ENCODE data around the gene DCK. TPM values are rescaled to one million over a fixed set of nuclear protein-coding genes. Genes with fewer than 3 reads are reported as not detected.
"Not testable (repeated sequence)": the region's sequence is repeated elsewhere in the genome, so short reads cannot be mapped to it uniquely, and the experiment has no call there.

Gene DCK
- polyA plus RNA-seq, 2 donors = 3.1 to 8.0 TPM

GRCh38 chr4:70997036-70997435, 3.6 kb downstream of the DCK start:
- no peaks in the 10 kb centered on the region for H3K9me3 ChIP-seq (ENCODE audit: control insufficient read depth in 2 of 2, insufficient read depth in 1 of 2, low read depth in 1 of 2, low read length in 1 of 2)
- no peaks in the 10 kb centered on the region for H3K36me3 ChIP-seq (ENCODE audit: control insufficient read depth in 2 of 2, insufficient read depth in 2 of 2, low read length in 1 of 2)
- no peak overlapping the region for H3K4me3 ChIP-seq (ENCODE audit: low read depth in 1 of 2, low read length in 2 of 2)
- no peak overlapping the region for H3K27ac ChIP-seq (ENCODE audit: low read depth in 2 of 2, low read length in 1 of 2)
- 75 to 81% methylated on average over 1 of the region's 1 CpG for WGBS, 2 donors
- no peaks in the 10 kb centered on the region for H3K4me1 ChIP-seq (ENCODE audit: control insufficient read depth in 2 of 2, insufficient read depth in 2 of 2, low read length in 1 of 2)
- H3K27me3 ChIP-seq (ENCODE audit: control insufficient read depth in 1 of 2, insufficient read depth in 2 of 2, low read length in 2 of 2) = no peaks in the 10 kb centered on the region

- Histone ChIP-seq H3K36me3 (ENCODE audit: control insufficient read depth in 2 of 2, insufficient read depth in 2 of 2, low read length in 1 of 2) (no peaks in the 10 kb centered on the region), H3K27ac (ENCODE audit: low read depth in 2 of 2, low read length in 1 of 2) (no peak overlapping the region), H3K27me3 (ENCODE audit: control insufficient read depth in 1 of 2, insufficient read depth in 2 of 2, low read length in 2 of 2) (no peaks in the 10 kb centered on the region), H3K4me3 (ENCODE audit: low read depth in 1 of 2, low read length in 2 of 2) (no peak overlapping the region), H3K4me1 (ENCODE audit: control insufficient read depth in 2 of 2, insufficient read depth in 2 of 2, low read length in 1 of 2) (no peaks in the 10 kb centered on the region), H3K9me3 (ENCODE audit: control insufficient read depth in 2 of 2, insufficient read depth in 1 of 2, low read depth in 1 of 2, low read length in 1 of 2) (no peaks in the 10 kb centered on the region)
- WGBS, 2 donors = 51 to 54% methylated on average over 2 of the region's 2 CpGs
These were observed 4.1 kb downstream of the DCK start for GRCh38 chr4:70997546-70997945.

- H3K27me3 ChIP-seq (ENCODE audit: control insufficient read depth in 1 of 2, insufficient read depth in 2 of 2, low read length in 2 of 2); H3K27ac ChIP-seq (ENCODE audit: low read depth in 2 of 2, low read length in 1 of 2); H3K36me3 ChIP-seq (ENCODE audit: control insufficient read depth in 2 of 2, insufficient read depth in 2 of 2, low read length in 1 of 2); H3K4me3 ChIP-seq (ENCODE audit: low read depth in 1 of 2, low read length in 2 of 2); H3K9me3 ChIP-seq (ENCODE audit: control insufficient read depth in 2 of 2, insufficient read depth in 1 of 2, low read depth in 1 of 2, low read length in 1 of 2); H3K4me1 ChIP-seq (ENCODE audit: control insufficient read depth in 2 of 2, insufficient read depth in 2 of 2, low read length in 1 of 2): not testable (repeated sequence)
These were observed 6.2 kb downstream of the DCK start for GRCh38 chr4:70999639-71000038.

GRCh38 chr4:71001363-71001762, 7.9 kb downstream of the DCK start:
- 94 to 98% methylated on average over 4 of the region's 4 CpGs for WGBS, 2 donors
- H3K9me3 ChIP-seq (ENCODE audit: control insufficient read depth in 2 of 2, insufficient read depth in 1 of 2, low read depth in 1 of 2, low read length in 1 of 2); H3K4me1 ChIP-seq (ENCODE audit: control insufficient read depth in 2 of 2, insufficient read depth in 2 of 2, low read length in 1 of 2); H3K27ac ChIP-seq (ENCODE audit: low read depth in 2 of 2, low read length in 1 of 2); H3K27me3 ChIP-seq (ENCODE audit: control insufficient read depth in 1 of 2, insufficient read depth in 2 of 2, low read length in 2 of 2); H3K36me3 ChIP-seq (ENCODE audit: control insufficient read depth in 2 of 2, insufficient read depth in 2 of 2, low read length in 1 of 2); H3K4me3 ChIP-seq (ENCODE audit: low read depth in 1 of 2, low read length in 2 of 2): not testable (repeated sequence)

GRCh38 chr4:71004281-71004851, 10.9 kb downstream of the DCK start:
- Histone ChIP-seq H3K9me3 (ENCODE audit: control insufficient read depth in 2 of 2, insufficient read depth in 1 of 2, low read depth in 1 of 2, low read length in 1 of 2) (no peaks in the 10 kb centered on the region), H3K4me3 (ENCODE audit: low read depth in 1 of 2, low read length in 2 of 2) (no peak overlapping the region), H3K36me3 (ENCODE audit: control insufficient read depth in 2 of 2, insufficient read depth in 2 of 2, low read length in 1 of 2) (no peaks in the 10 kb centered on the region), H3K27ac (ENCODE audit: low read depth in 2 of 2, low read length in 1 of 2) (no peak overlapping the region), H3K4me1 (ENCODE audit: control insufficient read depth in 2 of 2, insufficient read depth in 2 of 2, low read length in 1 of 2) (no peaks in the 10 kb centered on the region), H3K27me3 (ENCODE audit: control insufficient read depth in 1 of 2, insufficient read depth in 2 of 2, low read length in 2 of 2) (no peaks in the 10 kb centered on the region)
- 63 to 75% methylated on average over 7 of the region's 7 CpGs for WGBS, 2 donors

- not testable (repeated sequence) for H3K4me1 ChIP-seq (ENCODE audit: control insufficient read depth in 2 of 2, insufficient read depth in 2 of 2, low read length in 1 of 2)
- WGBS, 2 donors = 85 to 94% methylated on average over 6 of the region's 6 CpGs
These were observed 11.6 kb downstream of the DCK start for GRCh38 chr4:71005025-71005424.

GRCh38 chr4:71006203-71006907, 12.9 kb downstream of the DCK start:
- H3K27me3 ChIP-seq (ENCODE audit: control insufficient read depth in 1 of 2, insufficient read depth in 2 of 2, low read length in 2 of 2) = no peaks in the 10 kb centered on the region
- no peak overlapping the region for H3K27ac ChIP-seq (ENCODE audit: low read depth in 2 of 2, low read length in 1 of 2)
- no peaks in the 10 kb centered on the region for H3K4me1 ChIP-seq (ENCODE audit: control insufficient read depth in 2 of 2, insufficient read depth in 2 of 2, low read length in 1 of 2)
- H3K9me3 ChIP-seq (ENCODE audit: control insufficient read depth in 2 of 2, insufficient read depth in 1 of 2, low read depth in 1 of 2, low read length in 1 of 2) = no peaks in the 10 kb centered on the region
- 67 to 73% methylated on average over 6 of the region's 6 CpGs for WGBS, 2 donors
- no peak overlapping the region for H3K4me3 ChIP-seq (ENCODE audit: low read depth in 1 of 2, low read length in 2 of 2)
- H3K36me3 ChIP-seq (ENCODE audit: control insufficient read depth in 2 of 2, insufficient read depth in 2 of 2, low read length in 1 of 2) = no peaks in the 10 kb centered on the region

More at GRCh38 chr4:71005025-71005424, 11.6 kb downstream of the DCK start:
- H3K4me3 ChIP-seq (ENCODE audit: low read depth in 1 of 2, low read length in 2 of 2); H3K27ac ChIP-seq (ENCODE audit: low read depth in 2 of 2, low read length in 1 of 2); H3K36me3 ChIP-seq (ENCODE audit: control insufficient read depth in 2 of 2, insufficient read depth in 2 of 2, low read length in 1 of 2); H3K27me3 ChIP-seq (ENCODE audit: control insufficient read depth in 1 of 2, insufficient read depth in 2 of 2, low read length in 2 of 2); H3K9me3 ChIP-seq (ENCODE audit: control insufficient read depth in 2 of 2, insufficient read depth in 1 of 2, low read depth in 1 of 2, low read length in 1 of 2): not testable (repeated sequence)

GRCh38 chr4:71008196-71008595, 14.7 kb downstream of the DCK start:
- Histone ChIP-seq H3K27me3 (ENCODE audit: control insufficient read depth in 1 of 2, insufficient read depth in 2 of 2, low read length in 2 of 2) (no peaks in the 10 kb centered on the region), H3K9me3 (ENCODE audit: control insufficient read depth in 2 of 2, insufficient read depth in 1 of 2, low read depth in 1 of 2, low read length in 1 of 2) (no peaks in the 10 kb centered on the region), H3K4me1 (ENCODE audit: control insufficient read depth in 2 of 2, insufficient read depth in 2 of 2, low read length in 1 of 2) (no peaks in the 10 kb centered on the region), H3K4me3 (ENCODE audit: low read depth in 1 of 2, low read length in 2 of 2) (no peak overlapping the region), H3K36me3 (ENCODE audit: control insufficient read depth in 2 of 2, insufficient read depth in 2 of 2, low read length in 1 of 2) (no peaks in the 10 kb centered on the region), H3K27ac (ENCODE audit: low read depth in 2 of 2, low read length in 1 of 2) (no peak overlapping the region)
- 92 to 93% methylated on average over 2 of the region's 2 CpGs for WGBS, 2 donors

- WGBS, 2 donors = 61 to 72% methylated on average over 3 of the region's 3 CpGs
- H3K4me1 ChIP-seq (ENCODE audit: control insufficient read depth in 2 of 2, insufficient read depth in 2 of 2, low read length in 1 of 2) = no peaks in the 10 kb centered on the region
These were observed 15.6 kb downstream of the DCK start for GRCh38 chr4:71009086-71009485.

GRCh38 chr4:71009890-71010588, 16.6 kb downstream of the DCK start:
- Histone ChIP-seq H3K4me1 (ENCODE audit: control insufficient read depth in 2 of 2, insufficient read depth in 2 of 2, low read length in 1 of 2) (no peaks in the 10 kb centered on the region), H3K4me3 (ENCODE audit: low read depth in 1 of 2, low read length in 2 of 2) (no peak overlapping the region), H3K9me3 (ENCODE audit: control insufficient read depth in 2 of 2, insufficient read depth in 1 of 2, low read depth in 1 of 2, low read length in 1 of 2) (no peaks in the 10 kb centered on the region), H3K36me3 (ENCODE audit: control insufficient read depth in 2 of 2, insufficient read depth in 2 of 2, low read length in 1 of 2) (no peaks in the 10 kb centered on the region), H3K27ac (ENCODE audit: low read depth in 2 of 2, low read length in 1 of 2) (no peak overlapping the region), H3K27me3 (ENCODE audit: control insufficient read depth in 1 of 2, insufficient read depth in 2 of 2, low read length in 2 of 2) (no peaks in the 10 kb centered on the region)
- WGBS, 2 donors = 2 to 3% methylated on average over 3 of the region's 3 CpGs

More at GRCh38 chr4:71009086-71009485, 15.6 kb downstream of the DCK start:
- H3K27ac ChIP-seq (ENCODE audit: low read depth in 2 of 2, low read length in 1 of 2) = no peak overlapping the region
- H3K4me3 ChIP-seq (ENCODE audit: low read depth in 1 of 2, low read length in 2 of 2) = no peak overlapping the region
- no peaks in the 10 kb centered on the region for H3K36me3 ChIP-seq (ENCODE audit: control insufficient read depth in 2 of 2, insufficient read depth in 2 of 2, low read length in 1 of 2)
- no peaks in the 10 kb centered on the region for H3K9me3 ChIP-seq (ENCODE audit: control insufficient read depth in 2 of 2, insufficient read depth in 1 of 2, low read depth in 1 of 2, low read length in 1 of 2)
- no peaks in the 10 kb centered on the region for H3K27me3 ChIP-seq (ENCODE audit: control insufficient read depth in 1 of 2, insufficient read depth in 2 of 2, low read length in 2 of 2)
